Smooth muscle cell of the brain vasculature (primary cell): ENCODE measurements around the gene GOLGA6C.
"Not testable (repeated sequence)": the region's sequence is repeated elsewhere in the genome, so short reads cannot be mapped to it uniquely, and the experiment has no call there.

Experiments used
- DNase-seq: peaks from one replicate; pipeline ENCODE4 v3.0.0-alpha.2; 2012; ENCODE audit warnings: low read depth, low spot score

Gene GOLGA6C

DNA sequence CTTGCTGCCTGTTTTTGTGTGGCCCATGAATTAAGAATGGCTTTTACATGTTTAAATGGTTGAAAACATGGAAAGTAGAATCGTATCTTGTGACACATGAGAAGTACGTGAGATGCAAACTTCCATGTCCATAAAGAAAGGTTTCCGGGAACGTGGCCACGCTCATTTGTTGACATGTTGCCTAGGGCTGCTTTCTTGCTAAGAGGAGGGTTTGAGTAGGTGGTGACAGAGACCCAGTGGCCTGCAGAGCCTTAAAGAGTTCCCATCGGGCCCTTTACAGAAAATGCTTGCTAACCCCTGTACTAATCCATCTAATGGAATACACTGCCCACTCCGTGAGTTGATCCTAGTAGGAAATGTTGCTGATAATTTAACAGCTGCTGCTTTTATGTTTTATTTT, 31.0 kb upstream of the GOLGA6C start:
- not testable (repeated sequence) for DNase-seq

DNA sequence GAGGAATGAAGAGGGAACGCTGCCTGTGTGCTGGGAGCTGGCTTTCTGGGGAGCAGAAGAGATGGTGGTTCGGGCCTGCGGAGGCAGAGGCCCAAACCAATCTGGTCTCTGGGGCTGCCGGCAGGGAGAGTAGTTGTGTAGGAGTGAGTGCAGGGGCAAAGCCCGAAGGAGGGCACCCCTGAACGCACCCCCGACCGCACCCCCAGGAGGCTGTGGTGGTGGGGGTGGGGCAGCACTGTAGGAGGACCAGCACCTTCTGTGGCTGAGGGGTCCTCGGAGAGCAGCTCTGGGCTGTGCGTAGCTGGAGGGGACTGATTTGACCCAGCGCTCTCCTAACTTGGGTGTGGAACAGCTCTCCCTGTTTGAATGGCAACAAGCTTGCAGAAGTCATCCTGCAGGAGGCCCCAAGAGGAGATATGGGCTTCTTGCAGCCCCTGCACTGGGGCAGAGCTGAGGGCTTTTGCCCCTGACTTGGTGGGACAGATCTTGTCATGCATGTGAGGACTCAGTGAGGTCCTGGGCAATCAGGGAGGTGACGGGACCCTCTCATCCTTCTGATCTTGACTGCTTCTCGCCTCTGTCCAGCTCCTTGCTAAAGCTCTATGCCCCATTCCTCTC, 30.4 kb upstream of the GOLGA6C start:
- no peak for DNase-seq

DNA sequence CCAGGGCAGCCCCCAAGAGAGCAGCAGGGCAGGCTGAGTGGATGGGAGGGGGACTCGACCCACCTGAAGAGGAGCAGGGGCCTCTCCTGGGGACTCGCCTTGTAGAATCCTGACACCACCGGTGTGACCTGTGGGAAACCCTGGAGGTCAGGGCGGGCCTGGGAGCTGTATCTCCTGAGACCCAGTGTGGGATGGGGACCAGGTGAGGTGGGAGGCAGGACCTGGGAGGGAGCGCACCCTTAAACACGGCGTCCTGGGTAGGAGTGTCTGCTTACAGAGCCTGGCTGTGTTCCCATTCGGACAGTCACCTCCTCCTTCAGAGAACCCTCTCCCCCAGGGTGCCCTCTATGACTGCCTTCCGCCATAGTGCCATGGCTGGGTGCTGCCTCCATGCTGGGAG, 29.3 kb upstream of the GOLGA6C start:
- no peak for DNase-seq

DNA sequence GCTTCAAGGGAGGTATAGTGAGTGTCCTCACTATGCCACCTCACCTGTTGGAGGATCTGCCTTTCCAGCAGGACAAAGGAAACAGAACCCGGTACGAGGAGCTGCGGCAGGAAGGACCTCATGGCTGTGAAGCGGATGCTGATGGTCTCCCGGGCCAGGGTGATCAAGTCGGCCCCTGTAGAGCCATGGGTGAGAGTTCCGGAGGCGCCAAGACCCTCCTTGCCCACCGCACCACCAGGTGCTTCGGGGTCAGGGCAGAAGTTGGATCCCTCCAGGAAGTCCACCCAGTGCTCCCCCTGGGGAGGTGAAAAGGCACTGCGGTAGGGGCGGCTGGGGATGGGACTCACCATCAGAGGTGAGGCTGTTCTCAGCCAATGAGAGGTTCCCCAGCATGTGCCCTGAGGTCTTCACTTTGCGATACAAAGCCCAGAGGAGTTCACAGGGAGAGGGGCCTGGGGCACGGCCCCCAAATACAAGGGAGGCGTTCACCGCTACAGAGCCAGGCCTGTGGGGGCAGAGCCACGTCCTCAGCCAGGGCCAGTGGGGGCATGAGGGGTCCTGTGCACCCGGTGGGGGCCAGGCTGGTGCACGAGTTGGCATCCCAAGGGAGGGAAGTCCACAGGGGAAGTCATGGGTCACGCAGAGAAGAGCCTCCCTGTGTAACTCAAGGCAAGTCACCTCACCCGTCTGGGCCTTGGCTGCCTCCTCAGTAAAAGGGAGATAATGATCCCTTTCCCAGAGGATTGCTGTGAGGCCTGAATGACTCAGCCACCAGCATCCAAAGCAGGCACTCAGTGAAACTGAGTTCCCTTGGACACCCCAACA, 28.7 kb upstream of the GOLGA6C start:
- no peak for DNase-seq

DNA sequence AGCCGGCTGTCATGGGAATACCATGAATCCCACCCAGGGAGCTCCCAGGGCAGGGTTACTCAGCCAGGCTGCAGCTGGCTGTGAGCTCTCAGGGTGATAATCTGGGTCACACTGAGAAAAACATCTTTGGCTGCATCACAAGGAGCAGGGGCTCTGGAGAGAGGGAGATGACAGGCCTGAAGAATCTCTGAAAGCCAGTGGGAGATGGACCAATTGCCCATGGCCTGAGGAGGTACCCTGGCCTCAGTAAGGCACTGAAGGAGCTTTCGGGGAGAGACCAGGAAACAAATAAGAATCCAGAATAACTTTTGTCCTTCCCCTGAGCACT, 28.2 kb upstream of the GOLGA6C start:
- no peak for DNase-seq

DNA sequence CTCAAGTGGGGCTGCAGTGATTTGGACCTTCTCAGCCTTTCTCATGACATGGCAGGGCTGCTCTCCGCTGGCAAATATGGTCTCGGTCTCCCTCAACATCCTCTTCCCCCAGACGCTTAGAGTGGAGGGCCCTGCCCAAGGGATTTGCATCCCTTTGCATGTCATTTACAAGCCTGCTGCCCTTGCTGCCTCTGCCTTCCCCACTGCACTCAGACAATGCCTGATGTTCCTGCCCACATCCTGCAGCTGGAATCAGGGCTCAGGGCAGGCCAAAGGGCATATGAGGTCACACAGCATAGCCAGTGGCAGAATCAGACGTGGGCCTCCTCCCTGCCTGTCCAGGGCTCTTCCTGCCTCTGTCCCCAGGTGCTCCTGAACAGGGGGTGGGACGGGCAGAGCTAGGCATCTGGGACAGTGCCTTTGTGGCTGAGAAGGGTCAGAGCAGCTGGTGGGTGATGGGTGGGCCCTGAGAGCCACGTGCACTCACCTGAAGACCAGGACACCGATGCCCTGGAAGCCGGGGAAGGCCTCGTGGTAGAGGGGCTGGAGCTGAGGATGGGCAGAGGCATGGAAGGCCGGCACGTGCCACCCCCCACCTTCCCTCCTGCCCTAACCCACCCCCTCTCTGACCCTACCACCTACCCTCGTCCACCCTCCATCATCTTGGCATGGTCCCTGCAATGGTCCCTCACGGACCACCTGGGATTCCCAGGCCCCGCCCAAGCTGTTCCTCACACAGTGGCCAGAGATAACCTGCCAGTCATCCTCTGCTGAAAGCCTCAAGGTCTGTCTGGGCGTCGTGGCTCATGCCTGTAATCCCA, 27.4 kb upstream of the GOLGA6C start:
- DNase-seq: no peak

DNA sequence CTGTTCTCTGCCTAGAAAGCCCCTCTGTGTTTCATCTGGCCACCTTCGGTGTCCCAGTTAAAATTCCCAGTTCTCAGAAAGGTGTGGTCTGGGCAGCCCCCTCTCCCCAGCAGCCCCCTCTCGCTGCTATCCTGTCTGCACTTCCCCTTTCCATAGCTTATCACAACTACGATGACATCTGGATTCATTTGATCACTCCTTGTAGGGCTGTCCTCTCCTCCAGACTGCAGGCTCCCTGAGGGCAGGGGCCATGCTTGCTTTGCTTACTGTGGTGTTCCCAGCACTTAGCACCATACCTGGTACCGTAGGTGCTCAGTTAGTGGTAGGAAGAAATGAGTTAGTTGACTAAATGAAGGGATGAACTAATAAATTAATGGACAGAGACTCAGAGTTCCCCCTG, 26.3 kb upstream of the GOLGA6C start:
- DNase-seq: no peak

DNA sequence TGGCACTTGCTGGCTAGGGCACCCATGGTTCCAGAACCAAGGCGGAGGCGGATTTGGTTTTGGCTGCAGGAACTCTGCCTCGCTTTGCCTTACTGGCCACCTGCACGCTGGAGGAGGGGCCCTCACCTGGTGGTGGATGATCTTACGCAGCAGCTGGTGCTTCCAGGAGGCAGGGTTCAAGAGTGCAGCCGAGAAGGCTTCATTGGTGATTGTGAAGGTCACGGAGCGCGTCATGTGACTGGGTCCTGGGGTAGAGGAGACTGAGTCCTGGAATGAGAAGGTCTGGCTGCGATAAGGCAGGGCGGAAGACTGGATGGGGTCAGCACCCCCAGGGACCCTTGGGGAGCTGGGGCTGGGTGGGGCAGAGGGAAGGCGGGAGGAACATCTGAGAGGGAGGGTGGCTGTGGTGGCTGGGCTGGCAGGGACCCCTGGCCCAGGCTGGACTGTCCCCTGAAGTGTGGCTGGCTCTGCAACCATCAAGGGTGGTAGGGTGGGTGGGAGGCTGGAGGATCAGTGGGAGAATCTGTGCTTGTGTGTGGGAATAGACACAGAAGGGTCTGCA, 25.8 kb upstream of the GOLGA6C start:
- no peak for DNase-seq

DNA sequence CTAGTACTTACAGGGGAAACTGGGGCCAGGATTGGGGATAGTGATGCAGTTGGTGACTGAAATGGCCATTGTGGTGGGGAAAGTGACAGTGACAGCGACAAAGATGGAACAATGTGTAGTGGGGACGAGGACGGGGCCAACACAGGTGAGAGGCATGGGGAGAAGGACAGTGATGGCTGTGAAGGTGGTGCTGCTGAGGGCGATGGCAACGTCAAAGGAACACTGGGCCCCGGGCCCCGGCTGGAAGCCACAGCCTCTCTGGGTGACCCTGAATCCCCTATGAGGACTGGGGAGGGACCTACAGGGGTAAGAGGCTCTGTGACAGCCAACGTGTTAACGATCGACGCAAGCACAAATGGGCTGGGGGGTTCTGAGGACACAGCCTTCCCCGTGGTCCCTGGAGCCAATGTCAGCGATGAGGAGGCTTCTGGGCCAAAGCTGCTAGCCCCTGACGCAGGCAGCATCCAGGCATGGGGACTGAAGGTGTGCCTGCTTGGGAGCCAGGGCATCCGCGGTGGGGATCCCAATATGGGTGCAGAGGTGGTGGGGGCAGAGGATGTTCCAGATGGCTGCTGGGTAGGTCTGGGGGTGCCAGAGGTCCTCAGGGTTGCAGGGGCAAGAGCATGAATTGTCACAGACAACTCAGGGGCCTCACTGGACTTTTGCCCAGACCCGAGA, 25.2 kb upstream of the GOLGA6C start:
- DNase-seq: no peak

DNA sequence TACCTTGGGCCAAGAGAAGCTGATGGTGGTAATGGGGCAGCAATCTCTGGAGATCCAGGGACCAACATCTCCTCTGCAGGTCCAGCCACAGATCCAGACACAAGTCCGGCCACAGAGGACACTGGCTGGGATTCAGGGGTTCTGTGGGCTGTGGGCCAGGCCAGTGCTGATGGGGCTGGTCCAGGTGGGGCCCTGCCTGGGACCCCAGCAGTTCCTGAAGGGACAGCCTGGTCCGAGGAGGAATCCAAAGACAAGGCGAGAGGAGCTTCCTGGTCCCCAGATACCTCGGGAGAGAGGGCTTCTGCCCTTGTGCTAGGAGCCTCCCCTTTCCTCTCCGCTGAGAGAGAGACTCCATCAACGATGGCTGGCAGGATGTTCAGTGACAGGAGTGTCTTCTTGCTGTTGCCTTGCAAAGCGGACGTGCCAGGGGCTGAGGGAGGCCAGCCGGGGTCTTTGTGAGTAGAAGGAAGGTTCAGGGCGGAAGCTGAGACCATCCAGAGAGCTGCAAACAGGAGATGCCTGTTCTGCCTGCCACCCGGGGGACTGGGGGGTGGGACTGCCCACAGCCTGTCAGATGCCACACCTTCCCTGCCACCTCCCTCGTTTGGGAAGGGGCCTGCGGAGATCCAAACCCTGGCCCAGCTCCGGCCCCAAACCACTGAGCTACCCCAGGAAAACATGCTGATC, 24.5 kb upstream of the GOLGA6C start:
- DNase-seq: no peak

DNA sequence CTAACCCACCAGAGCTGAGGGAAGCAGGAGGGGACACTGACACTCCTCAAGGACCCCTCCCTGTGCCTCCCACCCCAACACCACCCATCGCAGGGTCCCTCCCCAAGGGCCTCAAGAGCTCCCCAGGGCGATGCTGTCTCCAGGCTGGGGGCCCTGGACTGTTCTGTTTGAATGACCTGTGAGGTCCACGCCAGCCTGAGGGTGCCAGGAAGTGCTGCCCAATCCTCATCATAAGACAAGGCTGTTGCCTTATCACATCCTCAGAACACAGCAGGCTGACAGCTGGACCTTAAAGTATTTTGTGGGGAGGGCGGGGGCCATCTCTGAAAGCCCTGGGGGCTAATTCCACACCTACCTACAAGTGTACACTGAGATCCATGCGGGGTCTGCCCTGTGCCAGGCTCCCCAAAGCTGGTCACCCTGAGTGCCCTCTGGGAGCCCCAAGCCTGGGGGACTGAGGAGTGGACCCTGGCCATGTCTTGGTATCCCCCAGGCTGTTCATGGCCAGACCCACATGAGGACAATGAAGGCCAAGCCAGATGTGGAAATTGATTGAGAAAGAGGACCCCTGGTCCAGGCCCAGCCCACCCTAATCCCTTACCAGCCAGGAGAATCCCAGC, 23.8 kb upstream of the GOLGA6C start:
- DNase-seq: no peak

DNA sequence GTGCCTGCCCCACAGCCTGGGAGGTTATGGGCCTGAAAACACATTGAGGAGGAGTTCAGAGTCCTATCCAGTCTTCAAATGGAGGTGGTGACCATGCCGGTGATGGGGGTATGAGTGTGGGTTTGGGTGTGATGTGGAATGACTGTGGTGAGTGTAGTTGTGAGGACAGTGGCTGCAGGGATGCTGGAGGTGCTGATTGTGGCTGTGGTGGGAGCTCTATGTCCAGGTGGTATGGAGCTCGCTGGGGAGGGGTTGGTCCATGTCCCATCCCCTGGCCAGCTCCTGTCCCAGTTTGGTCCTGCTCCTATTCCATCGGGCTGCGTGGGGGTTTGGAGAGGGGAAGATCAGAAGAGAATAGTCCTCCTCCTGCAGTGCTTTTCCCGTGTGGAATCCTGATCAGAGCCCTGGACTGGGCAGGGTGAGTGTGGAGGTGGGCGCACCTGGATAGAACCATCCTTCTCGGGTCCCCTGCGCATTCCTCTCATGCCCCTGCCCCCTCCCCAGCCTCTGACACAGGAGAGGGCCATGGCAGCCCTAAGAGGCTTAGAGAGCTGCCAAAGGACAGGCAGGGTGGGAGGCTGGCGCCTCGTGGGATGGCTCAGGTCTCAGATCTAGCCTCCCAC, 23.0 kb upstream of the GOLGA6C start:
- DNase-seq: no peak

DNA sequence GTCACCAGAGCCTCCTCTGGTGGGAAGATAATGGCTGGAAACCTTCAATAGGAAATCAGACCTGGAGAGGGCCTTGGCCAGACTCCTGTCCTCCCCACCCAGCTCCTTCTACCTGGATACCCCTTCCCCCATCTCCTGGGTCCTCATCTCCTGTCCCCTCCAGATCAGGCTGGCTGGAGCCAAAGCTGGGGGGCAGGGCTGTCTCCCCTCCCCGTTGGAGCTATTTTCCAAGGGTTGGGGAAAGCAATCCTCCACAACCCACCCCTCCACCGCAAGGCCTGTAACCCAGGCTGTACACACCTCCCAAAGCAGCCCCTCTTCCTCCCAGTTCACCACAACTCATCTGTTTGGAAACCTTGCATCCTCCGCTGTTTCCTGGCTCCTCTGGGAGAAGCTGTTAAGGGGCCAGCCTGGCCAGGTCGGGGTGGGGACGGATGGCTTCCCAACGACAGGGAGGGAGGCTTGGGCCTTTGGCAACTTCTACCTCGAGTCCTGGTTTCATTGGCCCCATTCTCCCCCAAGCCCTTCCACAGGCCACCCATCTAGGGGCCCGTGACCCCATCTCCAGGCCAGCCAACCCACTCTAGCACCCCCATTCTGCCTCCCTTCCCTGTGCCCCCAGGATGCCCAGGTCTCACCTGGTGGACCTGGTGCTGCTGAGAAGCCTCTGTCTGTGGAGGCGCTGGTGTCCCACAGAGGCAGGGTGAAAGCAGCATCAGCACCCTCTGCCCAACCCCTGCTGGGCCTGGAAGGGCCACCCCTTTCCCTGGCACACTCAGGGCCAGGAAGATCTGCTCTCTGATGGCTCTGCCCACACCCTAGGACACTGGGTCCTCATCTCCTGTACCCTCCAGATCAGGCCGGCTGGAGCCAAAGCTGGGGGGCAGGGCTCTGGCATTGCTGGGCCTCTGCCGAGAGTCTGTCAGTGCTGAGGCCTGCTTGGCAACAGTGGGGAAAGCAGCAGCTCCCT, 22.1 kb upstream of the GOLGA6C start:
- DNase-seq: no peak

DNA sequence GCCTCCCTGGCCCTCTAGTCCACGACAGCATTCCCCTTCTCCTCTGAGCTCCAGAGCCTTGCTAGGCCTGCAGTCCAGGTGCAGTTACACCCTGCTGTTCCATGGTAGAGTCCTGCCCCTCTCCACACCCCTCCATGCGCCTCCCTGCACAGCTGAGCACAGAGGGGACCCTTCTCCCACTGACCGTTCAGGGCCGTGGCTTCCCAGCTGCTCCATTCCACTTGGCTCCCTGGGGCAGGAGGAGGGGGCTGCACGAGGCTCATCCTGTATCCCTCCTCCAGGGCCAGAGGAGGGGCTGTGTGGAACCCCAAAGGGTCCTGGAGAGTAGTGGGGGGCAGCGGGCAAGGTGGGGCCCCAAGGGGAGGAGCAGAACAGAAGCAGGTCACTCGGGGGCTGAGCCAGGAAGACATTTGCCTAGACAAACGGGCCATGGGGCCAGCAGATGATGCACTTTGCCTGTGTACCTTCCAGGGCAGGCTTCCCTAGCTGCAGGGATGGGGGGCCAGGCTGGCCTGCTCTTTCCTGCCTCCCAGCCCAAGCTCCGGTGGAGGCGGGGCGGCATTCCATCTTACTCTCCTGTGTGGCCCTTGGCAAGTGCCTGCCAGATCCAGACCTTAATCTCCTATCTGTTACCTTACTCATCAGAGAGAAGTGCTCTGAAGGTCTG, 20.7 kb upstream of the GOLGA6C start:
- DNase-seq: no peak

DNA sequence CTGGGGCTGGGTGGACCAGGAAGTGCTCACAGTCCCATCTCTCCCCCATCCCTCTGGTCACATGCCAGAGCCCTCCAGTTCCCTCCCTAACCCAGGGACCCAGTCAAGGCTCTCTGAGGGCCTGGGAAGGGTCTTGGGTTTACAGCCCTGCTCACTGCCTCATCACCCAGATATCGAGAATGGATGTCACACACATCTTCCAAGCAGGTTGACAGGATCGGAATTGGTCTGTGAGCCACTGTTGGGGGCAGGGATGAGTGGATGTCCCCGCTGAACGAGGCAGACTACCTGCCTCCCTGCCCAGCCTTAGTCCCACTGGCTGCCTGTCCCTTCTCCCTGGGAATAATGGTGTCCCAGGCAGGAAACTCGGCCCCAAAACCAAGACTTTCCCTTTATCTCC, 20.0 kb upstream of the GOLGA6C start:
- DNase-seq: no peak

DNA sequence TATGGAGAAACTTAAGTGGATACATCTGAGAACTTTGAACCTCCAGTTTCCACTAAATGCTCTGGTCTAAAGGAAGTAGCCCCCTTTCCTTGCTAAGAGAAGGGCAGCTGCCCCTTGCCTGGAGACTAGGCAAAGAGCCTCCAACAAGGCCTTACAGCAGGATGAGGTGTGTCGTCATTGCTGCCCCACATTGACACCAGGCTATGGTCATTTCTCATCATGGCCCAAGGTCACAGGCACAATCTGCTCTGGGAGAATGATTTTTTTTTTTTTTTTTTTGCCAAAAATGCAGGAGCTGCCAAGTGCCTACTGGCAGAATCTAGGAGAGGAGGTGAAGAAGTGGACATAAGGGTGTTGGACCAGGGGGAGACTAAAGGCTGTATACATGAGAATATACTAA, 12.4 kb upstream of the GOLGA6C start:
- not testable (repeated sequence) for DNase-seq

DNA sequence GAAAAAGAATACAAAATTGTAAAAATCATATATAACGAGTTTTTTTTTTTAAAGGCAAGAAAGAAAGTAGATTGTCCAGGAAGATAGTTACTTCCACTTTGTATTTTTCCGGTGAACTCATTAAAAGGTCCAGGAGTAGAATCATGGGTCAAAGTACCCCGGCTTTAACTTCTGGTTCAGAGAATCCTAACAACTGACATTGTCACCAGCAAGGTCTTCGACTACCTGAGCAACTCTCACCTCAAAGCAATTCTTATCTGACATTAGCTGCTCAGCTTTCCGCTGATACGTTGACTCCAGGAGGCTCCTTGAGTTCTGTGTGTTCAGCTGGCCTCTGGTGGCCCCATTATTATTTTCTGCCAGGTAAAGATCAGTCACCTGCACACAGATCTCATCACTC, 9.1 kb upstream of the GOLGA6C start:
- DNase-seq: not testable (repeated sequence)

DNA sequence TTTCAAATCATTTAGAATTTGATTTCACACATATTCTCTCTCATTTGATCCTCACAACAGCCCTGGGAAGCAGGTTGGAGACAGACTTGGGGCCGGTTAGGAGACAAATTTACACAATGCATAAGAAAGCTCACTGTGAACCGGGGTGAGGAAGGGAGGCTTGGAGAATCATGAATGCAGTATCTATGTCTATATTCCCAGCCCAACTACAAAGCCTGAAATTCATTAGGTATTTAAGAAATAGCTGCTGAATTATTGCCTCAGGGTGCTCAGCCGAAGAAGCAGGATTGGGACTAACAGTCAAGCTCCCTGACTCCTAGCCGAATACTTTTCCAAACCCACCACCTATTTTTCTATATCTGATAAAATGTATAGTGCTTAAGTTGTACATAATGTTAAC, 8.4 kb upstream of the GOLGA6C start:
- no peak for DNase-seq

DNA sequence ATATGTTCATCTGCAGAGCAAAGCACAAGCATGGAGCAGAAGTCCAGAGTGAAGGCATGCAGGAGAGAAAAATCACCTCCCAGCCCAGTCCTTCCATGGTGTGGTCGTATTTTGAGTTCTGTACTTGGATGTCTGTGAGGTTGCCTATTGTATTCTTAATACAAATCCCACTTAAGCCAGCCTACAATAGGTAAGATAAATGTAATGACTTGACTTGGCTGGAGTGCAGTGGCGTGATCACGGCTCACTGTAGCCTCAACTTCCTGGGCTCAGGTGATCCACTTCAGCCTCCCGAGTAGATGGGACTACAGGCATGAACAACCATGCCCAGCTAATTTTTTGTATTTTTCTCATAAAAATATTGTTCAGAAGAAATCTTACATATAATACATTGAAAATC, 6.8 kb upstream of the GOLGA6C start:
- not testable (repeated sequence) for DNase-seq
